Middle frontal gyrus (tissue), 1 donor: ENCODE measurements around the gene ASH1L.
"Not testable (repeated sequence)": the region's sequence is repeated elsewhere in the genome, so short reads cannot be mapped to it uniquely, and the experiment has no call there.

Experiments
- DNase-seq: peaks from one replicate; pipeline ENCODE4 v3.0.0-alpha.2; 2015; ENCODE audit warnings: low spot score; ENCODE audit errors: extremely low spot score

Gene ASH1L

DNA sequence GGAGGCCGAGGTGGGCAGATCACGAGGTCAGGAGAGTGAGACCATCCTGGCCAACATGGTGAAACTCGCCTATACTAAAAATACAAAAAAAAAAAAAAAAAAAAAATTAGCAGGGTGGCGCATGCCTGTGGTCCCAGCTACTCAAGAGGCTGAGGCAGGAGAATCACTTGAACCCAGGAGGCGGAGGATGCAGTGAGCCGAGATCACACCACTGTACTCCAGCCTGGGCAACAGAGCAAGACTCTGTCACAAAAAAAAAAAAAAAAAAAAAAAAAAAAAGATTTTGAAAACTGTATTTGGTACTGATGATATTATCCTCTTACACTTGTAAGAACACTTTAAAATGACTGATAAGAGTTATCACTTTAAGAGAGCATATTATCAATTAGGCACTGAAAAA is 74.2 kb downstream of the ASH1L start:
- DNase-seq: not testable (repeated sequence)

DNA sequence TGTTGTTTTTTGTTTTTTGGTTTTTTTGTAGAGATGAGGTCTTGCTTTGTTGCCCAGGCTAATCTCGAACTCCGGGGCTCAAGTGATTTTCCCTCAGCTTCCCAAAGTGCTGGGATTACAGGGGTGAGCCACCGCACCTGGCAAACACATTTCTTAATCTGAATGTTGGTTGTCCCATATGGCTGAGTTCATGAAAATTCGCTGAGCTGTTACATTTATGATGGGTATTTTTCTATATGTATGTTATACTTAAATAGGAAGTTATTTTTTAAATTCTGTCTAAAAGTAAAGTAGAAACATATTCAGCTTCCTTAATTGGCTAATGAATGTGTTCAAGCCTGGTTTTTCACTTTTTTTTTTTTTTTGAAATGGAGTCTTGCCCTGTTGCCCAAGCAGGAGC is 75.1 kb downstream of the ASH1L start:
- no peak for DNase-seq

DNA sequence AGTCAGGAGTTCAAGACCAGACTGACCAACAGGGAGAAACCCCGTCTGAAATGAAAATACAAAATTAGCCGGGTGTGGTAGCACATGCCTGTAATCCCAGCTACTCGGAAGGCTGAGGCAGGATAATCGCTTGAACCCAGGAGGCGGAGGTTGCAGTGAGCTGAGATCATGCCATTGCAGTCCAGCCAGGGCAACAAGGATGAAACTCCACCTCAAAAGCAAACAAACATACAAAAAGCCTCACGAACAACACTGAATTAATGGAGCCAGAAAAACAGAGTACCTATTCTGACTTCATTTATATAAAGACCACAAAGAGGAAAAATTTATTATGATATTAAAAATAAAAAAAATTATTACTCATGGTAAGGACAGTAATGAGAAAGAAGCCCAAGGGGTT is 75.7 kb downstream of the ASH1L start:
- not testable (repeated sequence) for DNase-seq

DNA sequence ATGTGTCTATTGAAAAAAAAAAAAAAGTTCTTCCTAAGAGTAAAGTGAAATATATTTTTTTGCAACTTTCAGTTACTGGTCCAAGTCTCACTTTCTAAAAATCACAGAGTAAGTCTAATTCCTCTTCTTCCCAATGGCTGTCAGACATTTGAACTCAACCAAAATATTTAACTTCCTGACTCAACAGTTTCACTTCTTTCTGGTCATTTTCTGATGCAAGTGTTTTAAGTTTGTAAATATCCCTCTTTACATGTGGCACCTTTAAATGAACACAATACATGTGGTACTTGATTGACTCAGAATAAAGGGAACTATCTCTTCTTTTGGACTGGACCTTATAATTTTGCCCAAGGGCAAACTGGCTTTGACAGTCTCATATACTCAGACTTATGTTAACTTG is 76.7 kb downstream of the ASH1L start:
- DNase-seq: no peak

DNA sequence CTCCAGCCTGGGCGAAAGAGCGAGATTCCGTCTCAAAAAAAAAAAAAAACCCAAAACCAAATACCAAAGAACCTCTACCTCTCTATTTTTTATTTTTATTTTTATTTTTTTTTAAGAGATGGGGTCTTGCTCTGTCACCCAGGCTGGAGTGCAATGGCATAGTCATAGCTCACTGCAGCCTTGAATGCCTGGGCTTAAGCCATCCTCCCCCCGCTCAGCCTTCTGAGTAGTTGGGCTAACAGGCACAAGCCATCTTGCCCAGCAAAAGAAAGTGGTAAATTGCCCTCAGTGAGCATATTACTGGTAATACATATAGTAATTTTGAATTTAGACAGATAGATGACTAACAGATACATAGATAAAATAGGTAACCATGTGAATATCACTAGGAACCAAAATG is 77.4 kb downstream of the ASH1L start:
- DNase-seq: no peak

DNA sequence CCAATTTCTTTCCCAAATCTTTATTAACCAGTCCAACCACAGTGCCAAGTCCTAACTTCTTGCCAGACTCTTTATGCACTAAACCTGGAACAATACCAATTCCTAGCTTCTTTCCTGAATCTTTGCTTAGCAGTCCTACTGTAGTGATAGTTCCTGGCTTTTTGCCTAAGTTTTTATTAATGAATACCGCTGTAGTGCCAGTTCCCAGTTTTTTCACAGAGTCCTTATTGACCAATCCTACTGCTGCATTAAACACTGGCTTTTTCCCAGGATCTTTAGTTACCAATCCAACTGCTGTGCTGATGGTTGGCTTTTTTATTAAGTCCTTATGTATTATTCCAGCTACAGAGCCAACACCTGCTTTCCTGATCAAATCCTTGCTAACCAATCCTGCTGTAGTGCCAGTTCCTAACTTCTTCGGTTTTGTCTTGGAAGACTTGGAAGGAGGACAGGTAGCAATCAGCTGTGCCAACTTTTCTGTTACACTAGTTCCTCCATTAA is 80.8 kb downstream of the ASH1L start:
- no peak for DNase-seq

DNA sequence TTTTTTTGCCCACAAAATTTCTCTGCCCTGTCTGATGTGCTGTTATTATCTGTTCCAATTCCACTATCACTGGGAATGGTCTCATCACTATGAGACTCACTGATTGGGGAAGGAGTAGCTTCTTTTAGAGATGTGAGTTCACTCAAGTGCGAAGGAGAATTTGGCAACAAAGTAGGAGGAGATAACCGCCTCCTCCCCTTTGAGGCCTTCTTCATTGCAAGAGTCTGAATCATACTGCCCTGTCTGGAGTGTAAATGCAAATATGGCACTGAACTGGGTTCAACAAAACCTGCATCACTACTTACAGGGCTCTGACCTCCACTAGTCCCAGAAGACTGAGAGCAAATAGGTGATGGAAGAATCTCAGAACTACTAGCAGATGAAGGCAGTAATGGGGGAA is 83.4 kb downstream of the ASH1L start:
- no peak for DNase-seq

DNA sequence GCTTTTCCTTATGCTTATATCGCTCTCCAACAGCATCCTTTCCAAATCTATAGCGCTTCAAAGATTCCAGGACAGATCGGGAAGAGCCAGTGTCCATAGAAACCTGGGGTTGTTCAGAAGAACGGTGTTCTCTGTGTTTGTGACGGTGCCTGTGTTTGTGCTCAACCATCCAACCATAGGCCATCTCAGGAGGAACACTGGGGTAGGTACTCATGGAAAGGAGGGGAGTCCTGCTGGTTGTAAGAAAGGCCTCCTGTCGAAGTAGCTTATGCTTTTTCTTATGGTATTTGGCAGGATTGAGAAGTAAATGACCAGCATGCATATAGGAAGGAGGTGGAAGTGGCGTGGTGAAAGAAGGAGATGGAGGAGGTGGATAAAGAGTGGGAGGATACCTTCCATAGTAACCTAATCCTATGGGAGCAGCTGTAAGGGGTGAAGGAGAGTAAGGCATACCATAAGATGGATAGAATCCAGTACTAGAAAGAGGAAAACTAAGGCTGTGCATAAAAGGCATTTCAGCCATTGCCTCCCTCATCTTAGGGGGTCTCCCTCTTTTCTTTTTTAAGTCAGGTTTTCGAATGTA is 84.2 kb downstream of the ASH1L start:
- DNase-seq: no peak

DNA sequence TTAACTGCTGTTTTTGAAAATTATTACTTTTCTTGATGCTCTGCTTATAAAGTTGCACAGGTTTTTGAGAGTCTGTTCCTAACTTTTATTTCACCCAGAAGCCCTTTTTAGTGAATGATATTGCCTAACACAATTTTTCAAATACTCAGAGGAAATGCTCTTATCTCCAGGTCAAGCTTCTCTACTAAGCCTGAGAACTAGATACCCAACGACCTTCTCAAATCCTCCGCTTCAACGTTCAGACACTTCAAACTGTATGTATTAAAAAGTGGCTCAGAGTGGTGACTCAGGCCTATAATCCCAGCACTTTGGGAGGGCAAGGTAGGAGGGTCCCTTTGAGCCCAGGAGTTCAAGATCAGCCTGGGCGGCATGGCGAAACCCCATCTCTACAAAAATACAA is 88.5 kb downstream of the ASH1L start:
- no peak for DNase-seq

DNA sequence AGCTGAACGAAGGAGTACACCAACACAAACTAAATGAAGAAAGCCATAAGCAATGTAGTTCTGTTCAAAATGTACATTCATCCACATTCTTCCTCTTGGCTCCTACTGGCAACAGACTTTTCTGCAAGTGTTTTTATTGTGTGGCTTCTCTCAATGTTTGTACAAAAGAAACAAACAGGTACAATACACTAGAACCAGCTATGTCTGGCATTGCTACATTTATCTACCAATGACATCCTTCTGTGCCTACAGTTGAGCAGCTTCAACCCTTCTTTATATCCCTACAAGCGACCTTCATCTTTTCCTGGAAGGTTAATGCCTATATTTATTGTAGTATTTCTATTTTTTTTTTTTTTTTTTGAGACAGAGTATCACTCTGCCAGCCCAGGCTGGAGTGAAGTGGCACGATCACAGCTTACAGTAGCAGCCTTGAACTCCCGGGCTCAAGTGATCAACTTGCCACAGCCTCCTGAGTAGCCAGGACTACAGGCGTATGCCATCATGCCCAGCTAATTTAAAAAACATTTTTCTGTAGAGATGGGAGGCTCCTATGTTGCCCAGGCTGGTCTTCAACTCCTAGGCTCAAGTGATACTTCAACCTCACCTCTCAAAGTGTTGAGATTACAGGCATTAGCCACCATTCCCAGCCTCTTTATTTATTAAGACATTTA is 89.3 kb downstream of the ASH1L start:
- DNase-seq: no peak

DNA sequence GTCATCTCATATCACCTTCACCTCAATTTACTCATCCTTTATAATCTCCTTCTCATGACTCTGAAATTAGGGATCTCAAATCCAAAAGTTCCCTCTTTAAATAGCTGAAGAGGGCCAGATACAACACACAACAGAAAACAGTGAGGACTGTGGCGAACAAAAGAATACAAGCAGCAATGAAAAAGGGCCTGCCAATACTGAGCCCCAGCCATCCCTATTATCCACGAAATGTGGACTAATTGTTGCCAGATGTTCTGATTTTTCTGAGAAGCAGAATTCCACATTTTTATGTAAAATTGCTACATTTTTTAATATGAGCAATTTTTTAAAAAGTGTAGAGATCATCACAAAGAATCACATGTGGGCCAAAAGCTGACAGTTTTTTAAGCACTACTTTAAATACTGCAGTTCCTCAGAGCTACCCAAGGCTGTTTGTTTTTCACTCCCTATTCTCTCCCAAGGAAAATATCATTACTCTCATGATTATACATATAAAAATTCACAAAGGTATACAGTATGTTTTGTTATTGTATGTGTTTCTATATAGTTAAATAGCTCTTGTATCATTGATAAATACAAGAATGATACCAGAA is 90.0 kb downstream of the ASH1L start:
- DNase-seq: no peak

DNA sequence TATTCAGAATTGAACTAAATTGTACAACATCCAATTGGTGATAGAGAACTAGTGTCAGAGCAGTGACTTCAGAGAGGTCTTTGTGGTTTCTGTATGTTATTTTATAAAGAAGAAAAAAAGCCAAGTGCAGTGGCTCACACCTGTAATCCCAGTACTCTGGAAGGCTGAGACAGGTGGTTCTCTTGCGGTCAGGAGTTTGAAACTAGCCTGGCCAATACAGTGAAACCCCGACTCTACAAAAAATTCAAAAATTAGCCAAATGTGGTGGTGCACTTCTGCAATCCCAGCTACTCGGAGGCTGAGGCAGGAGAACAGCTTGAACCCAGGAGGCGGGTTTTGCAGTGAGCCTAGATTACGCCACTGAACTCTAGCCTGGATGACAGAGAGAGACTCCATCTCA is 90.7 kb downstream of the ASH1L start:
- DNase-seq: no peak

DNA sequence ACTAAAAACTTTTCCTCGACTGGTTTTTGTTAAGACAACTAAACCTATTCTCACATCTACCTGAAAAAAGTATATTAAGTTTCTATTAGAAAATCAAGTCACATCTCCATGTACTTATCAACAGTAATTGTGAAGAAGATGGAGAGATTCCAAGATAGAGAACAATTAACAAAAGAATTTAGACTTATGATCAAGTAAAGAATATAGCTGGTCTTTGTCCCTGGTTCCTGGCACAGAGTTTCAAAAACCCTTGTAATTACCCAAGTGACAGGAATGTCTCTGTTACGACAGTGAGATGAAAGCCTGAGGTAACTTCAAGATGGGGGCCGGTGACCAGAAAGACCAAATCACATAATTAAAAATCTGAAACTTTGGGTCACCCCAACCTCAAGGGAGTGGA is 91.6 kb downstream of the ASH1L start:
- no peak for DNase-seq

DNA sequence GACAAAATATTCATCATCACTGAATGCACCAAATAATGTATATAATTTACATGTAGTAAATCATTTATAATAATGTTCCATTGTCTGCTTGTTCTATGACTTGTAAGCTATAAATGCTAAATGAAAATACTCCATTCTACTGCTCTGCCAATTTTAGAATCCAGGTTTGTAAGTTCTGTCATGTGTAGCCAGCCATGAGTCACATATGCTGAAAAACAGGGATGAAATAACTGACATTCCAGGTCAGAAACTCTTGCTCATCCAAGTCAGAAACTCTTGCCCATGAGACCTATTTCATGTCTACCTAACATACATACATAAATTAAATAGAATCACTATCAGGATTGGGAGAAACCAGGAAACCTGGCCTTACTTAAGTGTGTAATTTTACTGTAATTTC is 95.6 kb downstream of the ASH1L start:
- DNase-seq: no peak

DNA sequence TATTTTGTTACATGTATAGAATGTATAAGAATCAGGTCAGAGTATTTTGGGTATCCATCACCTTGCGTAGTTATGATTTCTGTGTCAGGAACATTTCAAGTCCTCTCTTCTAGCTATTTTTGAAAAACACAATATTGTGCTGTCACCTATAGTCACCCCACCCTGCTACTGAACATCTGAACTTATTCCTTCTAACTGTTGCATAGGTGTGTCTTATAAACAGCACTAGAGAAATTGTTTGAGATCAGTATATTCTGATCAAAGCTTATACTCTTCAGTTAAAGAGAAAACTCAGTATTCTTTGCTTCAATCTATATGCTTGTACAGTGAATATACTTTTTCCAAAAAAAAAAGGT is 96.0 kb downstream of the ASH1L start:
- DNase-seq: no peak

DNA sequence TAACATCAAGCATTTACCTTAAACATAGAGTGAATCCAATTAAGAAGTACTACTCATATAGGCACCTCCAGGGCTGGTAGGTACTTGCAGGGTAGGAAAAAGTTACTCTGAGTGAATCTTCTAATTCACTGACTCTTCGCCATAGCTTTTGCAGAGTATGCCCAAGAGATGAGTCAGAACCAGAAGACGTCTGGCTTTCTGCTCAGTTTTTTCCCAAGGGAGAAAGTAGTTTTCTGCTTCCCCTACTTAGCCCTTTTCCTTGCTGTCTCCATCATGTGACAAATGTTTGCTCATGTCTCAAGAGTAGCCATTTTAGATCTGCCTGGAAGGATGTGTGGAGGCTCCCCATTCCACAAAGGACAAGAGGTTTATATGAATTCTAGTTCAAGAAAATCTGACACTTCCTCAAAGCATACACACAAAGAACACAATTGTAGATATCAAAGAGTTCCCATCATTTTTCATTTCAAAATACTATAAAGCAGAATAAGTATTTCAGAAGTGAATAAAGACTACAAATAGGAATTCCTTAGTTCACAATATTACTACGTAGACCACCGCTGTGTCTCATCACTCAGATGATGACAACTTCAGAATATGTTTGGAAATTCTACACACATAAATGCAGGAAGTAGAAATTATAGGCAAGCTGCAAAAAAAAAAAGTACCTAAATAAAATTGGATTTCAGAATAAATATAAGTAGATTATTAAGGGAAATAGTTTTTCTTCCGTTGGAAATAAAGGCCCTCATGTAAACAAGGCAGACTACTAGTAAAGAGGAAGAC is 98.5 kb downstream of the ASH1L start:
- no peak for DNase-seq

DNA sequence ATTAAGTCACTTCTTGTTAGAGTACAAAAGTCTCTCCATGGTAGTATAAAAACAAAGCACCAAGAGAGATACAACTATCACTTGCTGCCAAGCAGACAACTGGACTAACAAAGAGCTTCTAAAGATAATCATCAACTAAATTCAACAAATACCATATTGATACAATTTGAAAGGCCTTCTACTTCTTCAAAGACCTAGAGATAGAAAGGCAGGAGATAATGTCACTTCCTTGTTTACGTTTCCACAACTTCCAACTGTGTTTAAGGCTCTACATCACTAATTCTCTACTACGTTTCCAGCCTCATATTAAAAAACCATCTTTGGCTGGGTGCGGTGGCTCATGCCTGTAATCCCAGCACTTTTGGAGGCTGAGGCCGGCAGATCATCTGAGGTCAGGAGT is 104.5 kb downstream of the ASH1L start:
- no peak for DNase-seq

DNA sequence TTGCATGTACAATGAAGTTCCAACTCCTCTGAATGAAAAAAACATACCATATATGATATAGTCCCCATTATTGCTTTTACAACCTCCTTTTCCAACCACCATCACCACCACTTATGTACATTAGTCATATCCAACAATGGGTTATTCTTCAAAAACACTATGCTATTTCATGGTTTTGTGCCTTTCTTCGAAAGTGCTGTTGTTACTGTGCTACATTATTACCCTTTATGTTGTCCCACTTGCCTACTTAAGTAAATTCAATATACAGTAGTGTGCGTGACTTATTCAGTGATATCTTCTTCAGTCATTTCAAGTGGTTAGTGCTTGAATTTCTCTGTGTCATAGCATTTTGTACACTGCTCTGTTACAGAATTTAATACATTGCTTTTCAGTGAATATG is 105.3 kb downstream of the ASH1L start:
- no peak for DNase-seq

DNA sequence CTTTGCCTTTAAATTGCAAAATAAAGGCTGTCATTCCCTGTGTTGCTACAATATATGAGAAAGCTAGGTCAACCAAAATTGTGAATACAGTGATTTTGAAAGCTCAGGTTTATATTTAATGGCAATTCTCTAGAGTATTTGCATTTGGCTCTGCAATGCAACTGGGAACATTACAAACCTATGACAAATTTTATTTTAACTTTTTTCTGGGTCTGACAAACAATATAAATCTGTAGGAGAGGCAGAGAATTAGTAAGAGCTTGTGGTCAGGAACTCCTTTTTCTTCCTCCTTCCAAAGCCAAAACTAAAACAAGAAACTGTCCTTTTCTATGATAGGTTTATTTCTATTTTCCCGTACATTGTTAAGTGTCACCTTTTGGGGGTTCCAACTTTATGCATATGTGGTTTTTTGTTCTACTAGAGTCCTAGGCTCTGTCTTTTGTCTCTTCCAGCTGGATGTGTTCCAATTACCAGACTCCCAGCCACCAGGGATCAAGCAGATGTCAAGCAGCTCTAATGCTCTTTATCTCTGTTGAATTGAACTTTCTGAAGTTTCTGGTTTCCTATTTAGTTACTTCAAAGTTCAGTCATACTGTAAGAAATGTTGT is 106.9 kb downstream of the ASH1L start:
- DNase-seq: no peak

DNA sequence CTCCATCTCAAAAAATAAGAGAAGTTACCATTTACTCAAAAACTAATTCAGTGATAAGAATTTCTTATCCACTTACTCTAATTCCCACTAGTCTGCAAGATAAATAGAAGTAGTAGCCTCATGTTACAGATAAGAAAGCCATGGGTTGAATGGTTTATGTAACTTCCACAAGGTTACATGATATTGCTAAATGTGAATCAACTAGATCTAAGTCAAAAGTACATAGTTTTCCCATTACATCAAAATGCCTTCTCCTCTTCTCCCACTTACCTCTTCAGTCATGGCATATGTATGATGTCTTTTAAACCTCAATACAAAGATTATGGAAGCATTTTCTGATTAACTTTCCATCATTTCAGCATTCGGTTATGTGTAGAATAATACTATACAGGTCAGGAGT is 108.5 kb downstream of the ASH1L start:
- no peak for DNase-seq

DNA sequence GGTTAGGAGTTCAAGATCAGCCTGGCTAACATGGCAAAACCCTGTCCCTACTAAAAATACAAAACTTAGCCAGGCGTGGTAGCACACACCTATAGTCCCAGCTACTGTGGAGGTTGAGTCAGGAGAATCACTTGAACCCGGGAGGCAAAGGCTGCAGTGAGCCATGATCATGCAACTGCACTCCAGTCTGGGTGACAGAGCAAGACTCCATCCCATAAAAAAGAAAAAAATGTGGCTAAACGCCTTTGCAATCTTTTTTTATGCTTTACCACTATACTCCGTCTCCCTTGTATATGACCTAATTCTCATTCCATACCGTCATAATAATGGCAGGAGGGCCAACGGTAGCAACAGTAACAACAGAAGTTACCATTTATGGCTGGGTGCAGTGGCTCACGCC is 109.5 kb downstream of the ASH1L start:
- DNase-seq: no peak

DNA sequence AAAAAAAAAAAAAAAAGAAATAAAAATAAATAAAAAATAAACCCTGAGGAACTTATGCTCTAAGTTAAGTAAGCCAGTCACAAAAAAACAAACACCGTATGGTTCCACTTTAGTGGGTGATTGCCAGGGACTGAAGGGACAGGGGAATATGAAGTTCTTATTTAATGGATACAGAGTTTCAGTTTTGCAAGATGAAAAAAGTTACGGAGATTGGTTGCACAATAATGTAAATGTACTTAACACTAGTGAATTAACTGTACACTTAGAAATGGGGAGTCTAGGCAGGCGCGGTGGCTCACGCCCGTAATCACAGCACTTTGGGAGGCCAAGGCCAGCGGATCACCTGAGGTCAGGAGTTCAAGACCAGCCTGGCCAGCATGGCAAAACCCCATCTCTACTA is 111.4 kb downstream of the ASH1L start:
- no peak for DNase-seq
